Hematopoietic multipotent progenitor cell treated with erythropoietin and hydrocortisone succinate and interleukin-3 and kit ligand, for 8 days (in vitro differentiated cells): ENCODE data around the gene MYO5B.

Source experiments
- DNase-seq: peaks from one replicate; pipeline ENCODE4 v3.0.0-alpha.2; 2015

Gene MYO5B

DNA sequence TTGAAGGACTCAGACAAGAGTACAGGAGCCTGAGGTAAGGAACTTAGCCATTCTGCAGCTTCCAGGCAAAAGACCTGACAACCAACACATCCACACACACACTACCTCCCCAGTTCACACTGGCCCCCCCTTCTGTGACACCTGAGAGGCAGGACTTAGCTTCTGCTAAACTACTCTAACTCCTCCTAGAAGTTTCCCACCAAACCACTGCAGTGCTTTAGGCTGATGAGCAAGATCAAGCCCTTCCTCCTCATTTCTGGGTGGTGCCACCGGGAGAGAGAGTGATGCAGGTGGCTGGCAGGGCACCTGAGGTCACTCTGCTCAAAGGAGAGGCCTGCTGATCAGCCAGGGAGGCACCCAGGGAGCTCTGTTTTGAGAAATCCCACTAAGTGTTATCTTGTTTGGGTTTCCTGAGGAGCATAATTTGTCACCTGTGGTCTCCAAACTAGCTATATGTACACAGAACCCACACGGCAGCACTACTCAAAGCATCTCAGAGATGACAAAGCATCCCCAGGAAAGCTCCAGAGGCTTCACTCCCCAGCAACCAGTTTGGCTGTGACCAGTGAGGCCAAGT is 188.4 kb downstream of the MYO5B start:
- no peak for DNase-seq

- no peak for DNase-seq
Measured at GRCh38 chr18:50004013-50004412, 190.9 kb downstream of the MYO5B start.

- no peak for DNase-seq
Measured at GRCh38 chr18:50002781-50003180, 192.2 kb downstream of the MYO5B start.

GRCh38 chr18:50000227-50000626 is 194.7 kb downstream of the MYO5B start:
- no peak for DNase-seq

DNA sequence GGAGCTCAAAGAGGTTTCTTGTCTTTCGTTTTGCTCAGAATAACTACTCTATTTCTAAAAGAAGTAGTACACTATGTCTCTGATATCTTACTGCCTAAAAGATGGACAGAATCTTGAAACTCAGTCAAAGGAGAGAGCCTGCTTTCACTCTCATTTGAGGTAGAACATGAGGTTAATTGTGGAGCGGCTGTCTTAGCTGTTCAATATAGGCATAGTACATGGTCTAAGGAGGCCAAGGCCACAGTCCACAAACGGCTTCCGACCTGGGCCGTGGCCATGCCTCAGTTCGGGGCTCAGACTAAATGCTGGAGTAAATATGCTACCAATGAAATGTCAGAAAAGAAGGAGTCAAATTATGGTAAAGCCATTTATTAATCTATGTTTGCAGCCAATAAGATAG is 195.8 kb downstream of the MYO5B start:
- DNase-seq = no peak

GRCh38 chr18:49997558-49997957 is 197.4 kb downstream of the MYO5B start:
- DNase-seq = no peak

DNA sequence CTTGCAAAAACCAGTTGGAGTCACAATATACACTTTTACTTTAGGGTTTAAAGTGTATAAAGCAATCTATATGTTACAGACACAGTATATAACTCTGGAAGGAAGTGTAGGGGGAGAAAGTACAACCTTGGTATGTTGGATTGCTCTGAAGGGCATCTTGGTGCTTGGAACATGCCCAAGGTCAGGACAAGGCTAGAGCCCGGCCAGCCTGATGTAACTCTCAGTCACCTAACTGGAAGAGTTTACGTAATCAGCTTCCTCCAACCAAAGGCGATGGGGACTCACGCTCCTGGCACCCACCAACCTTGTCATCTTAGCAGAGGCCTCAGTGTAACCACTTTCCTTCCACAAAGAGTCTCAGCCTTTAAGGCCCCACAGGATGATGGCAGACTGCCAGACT is 200.5 kb downstream of the MYO5B start:
- DNase-seq = no peak

DNA sequence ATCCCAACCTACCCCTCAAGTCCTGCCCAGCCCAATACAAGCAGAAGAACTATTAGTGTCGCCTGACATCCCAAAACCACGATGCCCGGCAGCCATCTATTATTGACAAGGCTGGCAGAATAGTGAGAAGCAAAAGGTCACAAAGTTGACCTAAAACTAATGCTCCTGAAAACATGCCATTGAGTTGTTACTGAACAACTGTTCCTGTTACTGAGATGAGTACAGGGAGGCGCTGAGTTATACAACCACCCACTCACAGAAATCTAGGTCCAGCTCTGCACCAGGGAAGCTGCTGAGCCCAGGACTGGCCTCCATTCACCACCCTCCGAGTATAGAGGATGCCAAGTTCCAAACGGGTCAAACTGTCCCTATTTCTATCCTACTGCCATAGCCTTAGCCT is 201.6 kb downstream of the MYO5B start:
- no peak for DNase-seq

DNA sequence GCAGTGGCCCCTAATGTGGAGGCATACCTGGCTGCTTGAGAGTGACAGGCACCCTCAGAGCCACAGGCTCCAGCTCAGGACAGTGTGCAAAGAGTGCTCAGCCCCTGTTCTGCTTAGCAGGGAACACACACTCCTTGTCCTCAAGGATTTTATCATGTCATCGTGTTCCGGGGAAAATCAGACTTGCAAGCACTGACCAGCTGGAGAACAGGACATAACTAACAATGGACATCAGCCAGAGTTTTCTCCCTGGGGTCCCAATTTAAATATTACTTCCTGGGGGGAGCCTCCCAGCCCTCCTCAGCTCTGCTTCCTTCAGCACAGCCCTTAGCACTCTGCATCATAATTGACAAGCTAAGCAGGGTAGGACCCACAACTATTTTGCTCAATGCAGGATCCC is 206.2 kb downstream of the MYO5B start:
- DNase-seq = no peak

DNA sequence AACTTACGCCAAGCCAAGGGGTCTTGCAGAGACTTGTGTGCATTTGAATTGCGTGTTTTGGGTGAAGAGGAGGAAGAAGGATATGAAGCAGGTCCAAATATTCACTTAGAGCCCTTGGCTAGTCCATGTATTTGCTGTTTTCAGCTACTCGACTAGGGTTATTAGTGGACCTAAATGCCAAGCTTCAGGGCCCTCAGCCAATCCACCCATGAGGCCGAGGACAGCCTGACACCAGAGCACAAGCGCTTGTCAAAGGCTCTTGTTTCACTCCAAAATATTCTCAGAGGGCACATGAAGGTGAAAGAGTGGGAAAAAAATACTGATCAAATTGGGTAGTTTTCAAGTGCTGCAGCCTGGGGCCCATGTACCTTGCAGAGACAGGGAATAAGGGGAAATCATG is 206.8 kb downstream of the MYO5B start:
- DNase-seq = no peak

GRCh38 chr18:49985236-49985635 is 209.7 kb downstream of the MYO5B start:
- no peak for DNase-seq

- no peak for DNase-seq
Measured at GRCh38 chr18:49980896-49981295, 214.1 kb downstream of the MYO5B start.

DNA sequence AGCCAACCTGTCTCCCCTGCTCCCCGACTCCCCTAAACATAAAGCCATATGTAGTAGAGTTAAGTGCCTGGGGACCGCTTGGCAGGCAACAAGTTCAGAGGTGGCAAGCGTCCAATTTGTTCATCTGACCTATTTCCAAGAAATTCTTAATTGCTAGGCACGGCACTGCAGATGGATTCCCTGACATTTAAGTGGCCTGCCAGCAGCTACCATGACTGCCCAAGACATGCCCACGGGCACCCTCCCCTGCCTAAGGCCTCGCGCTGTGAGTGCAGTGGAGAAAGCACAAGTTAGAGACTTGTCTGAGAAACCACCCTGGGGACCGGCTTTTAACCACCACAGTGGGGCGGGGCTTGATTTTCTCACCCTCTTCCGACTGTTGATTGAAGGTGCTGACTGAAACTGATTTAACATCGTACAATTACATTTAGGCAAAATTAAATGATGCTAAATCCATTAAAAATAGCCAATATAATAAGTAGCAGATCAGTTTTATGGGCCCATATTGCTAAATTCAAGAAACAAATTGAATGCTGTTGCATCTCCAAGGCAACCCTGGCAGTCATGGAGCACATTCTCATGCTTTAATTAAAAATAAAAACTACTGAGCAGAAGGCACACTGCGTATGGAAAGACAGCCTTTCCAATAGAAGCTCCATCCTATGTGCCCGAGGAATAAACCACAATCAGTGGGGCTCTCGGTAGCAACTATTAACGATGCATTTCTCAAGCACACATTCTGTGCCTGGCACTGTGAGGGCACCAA is 218.0 kb downstream of the MYO5B start:
- DNase-seq = no peak

DNA sequence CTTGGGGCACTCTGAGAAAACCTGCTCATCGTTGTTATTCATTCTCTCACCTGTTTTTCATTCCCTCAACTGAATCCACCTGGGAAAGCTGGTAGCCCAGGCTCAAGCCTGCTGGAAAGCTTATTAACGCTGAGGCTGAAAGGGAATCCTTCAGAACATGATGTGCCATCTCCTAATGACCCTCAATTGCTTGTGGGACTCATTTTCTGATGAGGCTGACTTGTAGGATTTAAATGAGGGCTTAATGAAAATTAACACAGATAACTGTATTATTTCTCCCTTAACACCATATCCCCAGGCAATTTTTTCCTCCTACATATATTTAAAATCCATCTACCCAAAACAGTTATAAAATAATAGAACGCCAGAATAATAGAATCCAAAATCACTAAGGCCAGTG is 218.9 kb downstream of the MYO5B start:
- no peak for DNase-seq

GRCh38 chr18:49974079-49974478 is 220.9 kb downstream of the MYO5B start:
- DNase-seq = no peak

GRCh38 chr18:49973592-49973991 is 221.4 kb downstream of the MYO5B start:
- no peak for DNase-seq

DNA sequence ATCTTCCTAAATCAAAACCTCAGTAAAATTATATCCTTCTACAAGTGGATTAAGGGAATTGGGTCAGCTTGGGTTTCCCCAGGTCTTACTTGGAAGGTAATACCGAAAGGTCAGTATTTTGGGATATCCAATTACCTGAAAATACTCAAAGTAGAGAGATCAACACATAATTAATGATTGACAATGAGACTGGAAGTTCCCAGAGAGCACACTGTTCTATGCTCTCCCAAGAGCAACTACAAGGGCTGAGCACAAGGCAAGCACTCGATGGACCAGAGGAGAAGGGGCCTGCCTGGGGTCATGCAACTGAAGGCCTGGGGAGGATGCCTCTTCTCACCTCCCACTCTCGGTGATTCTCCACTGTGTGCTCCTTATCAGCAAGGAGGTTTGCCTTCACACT is 222.4 kb downstream of the MYO5B start:
- DNase-seq = no peak

DNA sequence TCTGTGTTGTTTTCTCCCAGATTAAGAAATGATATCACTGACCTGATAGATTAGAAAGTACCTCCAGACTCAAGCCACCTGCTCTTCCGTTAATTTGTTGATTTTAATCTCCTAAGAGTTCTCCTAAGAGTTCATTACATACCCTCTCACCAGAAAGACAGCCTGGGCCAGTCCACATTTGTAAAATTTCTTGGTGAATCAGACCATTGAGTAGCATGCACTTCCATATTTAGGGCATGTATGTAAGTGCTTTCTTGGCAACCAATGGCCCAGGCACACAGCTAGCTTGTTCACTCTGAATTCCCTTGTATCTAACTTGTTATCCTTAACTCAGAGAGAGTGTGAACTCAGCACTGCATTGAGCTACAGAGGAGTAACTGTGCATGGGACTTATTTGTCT is 223.5 kb downstream of the MYO5B start:
- DNase-seq = no peak

GRCh38 chr18:49970319-49970718 is 224.6 kb downstream of the MYO5B start:
- DNase-seq = no peak

GRCh38 chr18:49968644-49969309 is 226.2 kb downstream of the MYO5B start:
- DNase-seq = no peak

DNA sequence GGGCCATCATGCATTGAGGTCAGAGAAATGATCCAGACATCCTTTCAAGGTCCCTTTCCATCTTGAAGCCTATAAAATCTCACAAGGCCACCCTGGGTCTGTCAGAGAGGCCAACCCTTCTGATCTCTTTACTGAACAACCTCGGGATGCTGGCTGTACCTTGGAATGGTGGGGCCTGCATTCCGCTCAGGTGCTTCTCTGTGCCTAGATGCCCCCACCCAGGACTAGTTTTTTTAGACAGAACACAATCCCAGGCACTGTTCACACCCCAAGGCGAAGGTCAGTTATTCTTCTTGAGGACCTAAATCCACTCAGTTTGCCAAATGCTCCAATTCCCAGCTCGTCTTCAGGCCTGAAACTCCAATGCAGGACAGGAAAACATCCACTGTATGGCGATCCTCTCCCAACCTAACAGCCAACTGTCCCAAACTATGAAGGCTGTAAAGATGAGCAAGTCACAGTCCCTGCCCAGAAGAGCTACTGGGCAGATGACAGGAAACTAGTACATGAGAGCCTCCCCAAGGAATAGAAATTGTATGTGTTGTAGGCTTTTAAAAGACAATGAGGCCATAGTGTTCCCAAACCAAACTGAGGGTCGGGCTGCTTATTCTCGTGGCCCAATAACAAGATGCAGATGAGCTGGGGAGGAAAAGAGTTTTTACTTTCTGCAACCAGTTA is 227.2 kb downstream of the MYO5B start:
- DNase-seq = no peak

DNA sequence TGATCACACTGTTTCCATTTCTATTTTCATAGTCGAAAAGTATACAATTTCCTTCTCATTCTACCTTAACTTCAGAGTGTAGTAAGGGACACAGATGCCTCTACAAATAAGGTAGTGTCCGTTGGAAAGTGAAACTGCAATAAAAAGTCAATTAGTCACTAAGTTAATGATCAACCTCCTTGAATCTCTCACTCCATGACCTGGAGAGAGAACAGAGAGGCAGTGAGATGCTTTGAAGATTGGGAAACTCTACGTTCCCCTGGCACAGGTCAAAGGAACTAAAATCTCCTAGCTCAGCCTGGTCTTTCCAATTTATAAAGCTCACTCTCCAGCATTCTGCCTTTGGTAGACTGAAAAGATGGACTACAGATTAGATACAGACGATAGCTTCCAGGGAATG is 227.8 kb downstream of the MYO5B start:
- no peak for DNase-seq

GRCh38 chr18:49966090-49966489 is 228.9 kb downstream of the MYO5B start:
- DNase-seq = no peak

GRCh38 chr18:49963217-49963616 is 231.7 kb downstream of the MYO5B start:
- DNase-seq = no peak
